Erythroblast (primary cell): ENCODE results near the gene ENDOD1.

Experiments used
- GATA1 ChIP-seq: IDR thresholded peaks from 2 replicates; pipeline ENCODE4 v1.6.1; 2011; ENCODE audit warnings: low read depth, mild to moderate bottlenecking, control low read depth, low read length, moderate library complexity
- POLR2A ChIP-seq: IDR thresholded peaks from 2 replicates; pipeline ENCODE4 v1.6.1; 2011; ENCODE audit warnings: mild to moderate bottlenecking, low read length

DNA sequence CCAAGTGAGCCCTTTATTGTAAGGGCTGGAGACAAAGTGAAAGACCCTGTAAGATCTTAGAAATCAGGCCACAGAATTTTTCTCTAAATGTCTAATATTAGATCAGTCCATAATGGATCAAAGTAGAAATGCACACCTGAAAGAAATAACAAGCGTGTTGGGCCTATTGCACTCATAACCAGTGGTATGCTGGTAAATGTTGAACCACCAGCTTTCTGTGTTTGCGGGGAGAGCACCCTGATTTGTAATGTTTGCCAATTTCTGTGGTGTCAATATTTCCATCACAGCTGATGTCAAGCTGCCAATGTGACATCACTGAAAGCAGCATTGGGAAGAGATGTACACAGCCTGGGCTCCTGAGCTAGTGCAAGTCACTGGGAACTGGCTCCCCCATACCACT, 46.2 kb downstream of the ENDOD1 start:
- no peak for TF ChIP-seq POLR2A
- no peak for TF ChIP-seq GATA1
